T-helper 1 cell treated with Interleukin-12 subunit alpha and Interleukin-12 subunit beta and Interleukin-4 antibody, amounts not matched to agents 30 ng/mL and 1 ng/mL, for 36 hours (primary cell): ENCODE measurements around the gene SIKE1. TPM values are rescaled to one million over a fixed set of nuclear protein-coding genes. Genes with fewer than 3 reads are reported as not detected.
"Not testable (repeated sequence)": the region's sequence is repeated elsewhere in the genome, so short reads cannot be mapped to it uniquely, and the experiment has no call there.

Experiments
- intact Hi-C: fragments of 100-400 bp; cut with micrococcal nuclease; formaldehyde crosslinking; loops from one replicate; pipeline ENCODE4 v1.15.1; 2024
- total RNA-seq: library from RNA; stranded (reverse); gene quantifications from 2 replicates; pipeline ENCODE4 v1.2.3, GENCODE V29; 2022

Gene SIKE1
- total RNA-seq, result 59.6 and 68.1 TPM in 2 replicates

- intact Hi-C loops, result loop anchor here (1.0 to 5.0 kb wide), 11 partner anchors 23 to 968 kb away; partner anchors contain the start of genes BCAS2, CSDE1, DENND2C and NRAS
These were observed at the start of gene SIKE1 for GRCh38 chr1:114780344-114781226. SIKE1 (minus strand) TSS chr1:114780685; CDS start chr1:114780607, 78 bp downstream.

GRCh38 chr1:114830075-114830474 is 49.6 kb upstream of the SIKE1 start:
- intact Hi-C loops, result not testable (repeated sequence)

GRCh38 chr1:114828251-114828650 is 47.8 kb upstream of the SIKE1 start:
- intact Hi-C loops, result no loop called here

GRCh38 chr1:114821978-114822377 is 41.5 kb upstream of the SIKE1 start:
- intact Hi-C loops, result no loop called here

- intact Hi-C loops, result no loop called here
These were observed 39.9 kb upstream of the SIKE1 start for GRCh38 chr1:114820392-114820791.

- intact Hi-C loops, result no loop called here
These were observed 39.4 kb upstream of the SIKE1 start for GRCh38 chr1:114819869-114820268.

GRCh38 chr1:114804449-114804848 is 24.0 kb upstream of the SIKE1 start:
- intact Hi-C loops, result not testable (repeated sequence)

GRCh38 chr1:114803001-114803400 is 22.5 kb upstream of the SIKE1 start:
- intact Hi-C loops, result no loop called here

GRCh38 chr1:114794038-114794437 is 13.6 kb upstream of the SIKE1 start:
- intact Hi-C loops, result no loop called here

GRCh38 chr1:114790581-114790980 is 10.1 kb upstream of the SIKE1 start:
- intact Hi-C loops, result not testable (repeated sequence)

- intact Hi-C loops, result not testable (repeated sequence)
These were observed 6.0 kb upstream of the SIKE1 start for GRCh38 chr1:114786440-114786839.

- intact Hi-C loops, result loop anchor here (5.0 kb wide), 1 partner anchor 330 kb away; no protein-coding TSS in a partner anchor
These were observed 2.0 kb upstream of the SIKE1 start for GRCh38 chr1:114782476-114782875.

GRCh38 chr1:114779722-114780121 is 763 bp downstream of the SIKE1 start:
- intact Hi-C loops, result loop anchor here (1.0 to 5.0 kb wide), 11 partner anchors 22 to 967 kb away; partner anchors contain the start of genes BCAS2, CSDE1, DENND2C and NRAS

- intact Hi-C loops, result not testable (repeated sequence)
These were observed 3.8 kb downstream of the SIKE1 start for GRCh38 chr1:114776726-114777125.

GRCh38 chr1:114771992-114772391 is 8.5 kb downstream of the SIKE1 start:
- intact Hi-C loops, result no loop called here

GRCh38 chr1:114770989-114771388 is 9.5 kb downstream of the SIKE1 start:
- intact Hi-C loops, result no loop called here

- intact Hi-C loops, result no loop called here
These were observed 15.8 kb downstream of the SIKE1 start for GRCh38 chr1:114764689-114765088.

- intact Hi-C loops, result loop anchor here (10.0 kb wide), 1 partner anchor 886 kb away; the partner anchor contains the start of gene VANGL1
These were observed 22.1 kb downstream of the SIKE1 start for GRCh38 chr1:114758256-114758832.

GRCh38 chr1:114757455-114758255 is 22.8 kb downstream of the SIKE1 start, which contains the start of gene CSDE1:
CSDE1 (minus strand) TSS chr1:114757984; CDS start chr1:114739890, 18,094 bp downstream.
- intact Hi-C loops, result loop anchor here (1.0 to 10.0 kb wide), 14 partner anchors 23 to 1685 kb away; partner anchors contain the start of genes BCAS2, DCLRE1B, DENND2C and HIPK1

- intact Hi-C loops, result loop anchor here (1.0 to 10.0 kb wide), 15 partner anchors 23 to 1684 kb away; partner anchors contain the start of genes BCAS2, DCLRE1B, DENND2C and HIPK1
These were observed 23.5 kb downstream of the SIKE1 start for GRCh38 chr1:114756949-114757454.
